ENCODE measurements around the gene SLC28A3. TPM values are rescaled to one million over a fixed set of nuclear protein-coding genes. Genes with fewer than 3 reads are reported as not detected.

Gene SLC28A3
- total and polyA plus RNA-seq, 2 donors (not counting 3 experiments of a cell fraction or from before 2014, with no cell fraction given), result not detected

DNA sequence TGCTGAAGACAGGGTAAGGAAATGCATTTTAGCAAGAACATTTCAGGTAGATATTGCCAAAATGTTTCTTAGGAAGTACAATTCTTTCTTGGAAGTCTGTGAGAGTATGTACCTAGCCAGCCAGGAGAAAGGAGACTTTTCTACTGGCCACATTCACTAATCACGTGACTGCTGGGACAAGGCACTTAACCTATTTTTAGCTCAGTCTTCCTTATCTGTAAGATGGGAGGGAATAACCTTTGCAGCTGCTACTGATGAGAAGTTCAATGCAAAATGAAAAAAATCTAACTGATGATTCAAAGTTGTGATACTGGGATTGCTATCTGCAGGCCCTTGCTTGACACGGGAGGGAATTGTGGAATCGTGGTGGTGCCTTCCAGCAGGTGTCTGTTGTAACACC lies 42.6 kb upstream of the SLC28A3 start:
- no peak for TF ChIP-seq POLR2A (IDR thresholded peaks at IDR 0.05; ENCODE audit: low read depth, low read length)
- no peak for TF ChIP-seq FOS (IDR thresholded peaks at IDR 0.05; ENCODE audit: borderline replicate concordance, insufficient read depth, low read length)
- H2AFZ ChIP-seq (ENCODE audit: low read depth, low read length), result no peak overlapping the region
- dilution Hi-C loops (cut with MboI; ENCODE audit: extremely low pct_ligation_motif_present, low sequenced_read_pairs) (no loop called here), intact Hi-C loops (cut with micrococcal nuclease) (no loop called here)
- BruUV-seq (replicated peaks), result no TSS peak
- FAIRE-seq, result no peak
- no peak overlapping the region for H3K27ac ChIP-seq (ENCODE audit: insufficient read depth, low read depth, low read length)
- no peak overlapping the region for H3K9ac ChIP-seq (replicated peaks; ENCODE audit: extremely low read depth, insufficient read depth, low read length)
- H3K9me3 ChIP-seq (replicated peaks; ENCODE audit: control insufficient read depth, insufficient read depth, low read length), result no peaks in the 10 kb centered on the region
- H3K4me1 ChIP-seq (ENCODE audit: control insufficient read depth, extremely low read depth, insufficient read depth, low read length), result no peaks in the 10 kb centered on the region
- H3K36me3 ChIP-seq (ENCODE audit: control insufficient read depth in 2 of 2, extremely low read depth in 1 of 2, insufficient read depth in 2 of 2, low read length in 2 of 2), result no peaks in the 10 kb centered on the region
- no peaks in the 10 kb centered on the region for H3K79me2 ChIP-seq (ENCODE audit: control insufficient read depth, insufficient read depth, low read length)
- CTCF ChIA-PET, result interaction anchor here (1.5 kb wide), 1 partner anchor 1227 kb away, joined by 5 read pairs; no protein-coding TSS in a partner anchor
- no peak for DNase-seq (ENCODE audit: low read depth, low spot score)
- no peak overlapping the region for H3K4me2 ChIP-seq (ENCODE audit: insufficient read depth, low read length)
- H4K20me1 ChIP-seq (replicated peaks; ENCODE audit: control insufficient read depth, extremely low read depth, insufficient read depth, low read length), result no peaks in the 10 kb centered on the region
- H3K4me3 ChIP-seq (replicated peaks in 1 of 3; ENCODE audit: insufficient read depth in 1 of 3, low read depth in 1 of 3, low read length in 3 of 3), result no peak overlapping the region
- H3K9me1 ChIP-seq (replicated peaks; ENCODE audit: control insufficient read depth, extremely low read depth, insufficient read depth, low read length), result no peaks in the 10 kb centered on the region
- no peaks in the 10 kb centered on the region for H3K27me3 ChIP-seq (ENCODE audit: control insufficient read depth in 2 of 2, insufficient read depth in 2 of 2, low read length in 2 of 2)
- POLR2A ChIA-PET, result no interaction called here

DNA sequence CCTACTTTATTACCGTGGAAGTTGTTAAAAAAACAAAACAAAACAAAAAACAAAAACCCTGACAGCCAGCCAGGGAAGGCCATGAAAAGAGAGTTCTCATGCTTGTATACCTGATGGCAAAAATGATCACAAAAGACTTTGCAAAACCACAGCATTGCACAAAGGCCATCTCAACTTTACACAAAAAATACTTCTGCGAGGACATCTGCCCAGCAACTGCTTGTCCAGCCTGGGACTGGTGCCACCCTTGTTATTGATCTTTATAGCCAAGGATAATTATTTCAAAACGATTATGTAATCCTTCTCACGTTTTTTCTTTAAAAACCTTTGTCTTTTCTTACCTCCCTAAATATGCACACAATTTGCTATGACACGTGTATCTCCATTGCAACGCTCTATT lies 42.2 kb upstream of the SLC28A3 start:
- intact Hi-C loops (cut with micrococcal nuclease), result no loop called here
- Histone ChIP-seq H3K4me2 (ENCODE audit: insufficient read depth, low read length) (no peak overlapping the region), H3K36me3 (ENCODE audit: control insufficient read depth in 2 of 2, extremely low read depth in 1 of 2, insufficient read depth in 2 of 2, low read length in 2 of 2) (no peaks in the 10 kb centered on the region), H3K27me3 (ENCODE audit: control insufficient read depth in 2 of 2, insufficient read depth in 2 of 2, low read length in 2 of 2) (no peaks in the 10 kb centered on the region), H2AFZ (ENCODE audit: low read depth, low read length) (no peak overlapping the region), H3K9ac (replicated peaks; ENCODE audit: extremely low read depth, insufficient read depth, low read length) (no peak overlapping the region), H3K9me3 (replicated peaks; ENCODE audit: control insufficient read depth, insufficient read depth, low read length) (no peaks in the 10 kb centered on the region), H3K9me1 (replicated peaks; ENCODE audit: control insufficient read depth, extremely low read depth, insufficient read depth, low read length) (no peaks in the 10 kb centered on the region), H3K27ac (ENCODE audit: insufficient read depth, low read depth, low read length) (no peak overlapping the region), H3K79me2 (ENCODE audit: control insufficient read depth, insufficient read depth, low read length) (no peaks in the 10 kb centered on the region), H4K20me1 (replicated peaks; ENCODE audit: control insufficient read depth, extremely low read depth, insufficient read depth, low read length) (no peaks in the 10 kb centered on the region), H3K4me1 (ENCODE audit: control insufficient read depth, extremely low read depth, insufficient read depth, low read length) (no peaks in the 10 kb centered on the region), H3K4me3 (replicated peaks in 1 of 3; ENCODE audit: insufficient read depth in 1 of 3, low read depth in 1 of 3, low read length in 3 of 3) (no peak overlapping the region)
- dilution Hi-C loops (cut with MboI; ENCODE audit: extremely low pct_ligation_motif_present, low sequenced_read_pairs), result no loop called here
- BruUV-seq (replicated peaks), result no TSS peak
- FAIRE-seq (no peak), DNase-seq (ENCODE audit: low read depth, low spot score) (no peak)
- ChIA-PET CTCF (no interaction called here), POLR2A (no interaction called here)
- TF ChIP-seq, protein P1, sequence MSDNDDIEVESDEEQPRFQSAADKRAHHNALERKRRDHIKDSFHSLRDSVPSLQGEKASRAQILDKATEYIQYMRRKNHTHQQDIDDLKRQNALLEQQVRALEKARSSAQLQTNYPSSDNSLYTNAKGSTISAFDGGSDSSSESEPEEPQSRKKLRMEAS (IDR thresholded peaks at IDR 0.05; ENCODE audit: insufficient read depth, insufficient read length), result no peak
- TF ChIP-seq POLR2A (IDR thresholded peaks at IDR 0.05; ENCODE audit: low read depth, low read length) (no peak), FOS (IDR thresholded peaks at IDR 0.05; ENCODE audit: borderline replicate concordance, insufficient read depth, low read length) (no peak), JUN (IDR thresholded peaks at IDR 0.05; ENCODE audit: borderline replicate concordance, insufficient read depth, insufficient read length, low read depth) (no peak), GATA2 (IDR thresholded peaks at IDR 0.05; ENCODE audit: insufficient read depth, insufficient read length, low read depth, low read length) (no peak), MYC (IDR thresholded peaks at IDR 0.05; ENCODE audit: low read depth, low read length) (no peak)
- TF ChIP-seq, protein P2, sequence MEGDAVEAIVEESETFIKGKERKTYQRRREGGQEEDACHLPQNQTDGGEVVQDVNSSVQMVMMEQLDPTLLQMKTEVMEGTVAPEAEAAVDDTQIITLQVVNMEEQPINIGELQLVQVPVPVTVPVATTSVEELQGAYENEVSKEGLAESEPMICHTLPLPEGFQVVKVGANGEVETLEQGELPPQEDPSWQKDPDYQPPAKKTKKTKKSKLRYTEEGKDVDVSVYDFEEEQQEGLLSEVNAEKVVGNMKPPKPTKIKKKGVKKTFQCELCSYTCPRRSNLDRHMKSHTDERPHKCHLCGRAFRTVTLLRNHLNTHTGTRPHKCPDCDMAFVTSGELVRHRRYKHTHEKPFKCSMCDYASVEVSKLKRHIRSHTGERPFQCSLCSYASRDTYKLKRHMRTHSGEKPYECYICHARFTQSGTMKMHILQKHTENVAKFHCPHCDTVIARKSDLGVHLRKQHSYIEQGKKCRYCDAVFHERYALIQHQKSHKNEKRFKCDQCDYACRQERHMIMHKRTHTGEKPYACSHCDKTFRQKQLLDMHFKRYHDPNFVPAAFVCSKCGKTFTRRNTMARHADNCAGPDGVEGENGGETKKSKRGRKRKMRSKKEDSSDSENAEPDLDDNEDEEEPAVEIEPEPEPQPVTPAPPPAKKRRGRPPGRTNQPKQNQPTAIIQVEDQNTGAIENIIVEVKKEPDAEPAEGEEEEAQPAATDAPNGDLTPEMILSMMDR (IDR thresholded peaks at IDR 0.05; ENCODE audit: extremely low read depth in 1 of 2, insufficient read depth in 1 of 2, low read depth in 1 of 2, low read length in 2 of 2), result no peak
